Activated naive CD8-positive, alpha-beta T cell treated with anti-CD3 and anti-CD28 coated beads for 36 hours (primary cell): ENCODE results near the gene LMNA. TPM values are rescaled to one million over a fixed set of nuclear protein-coding genes. Genes with fewer than 3 reads are reported as not detected.

Experiments used
- DNase-seq: peaks from one replicate; pipeline ENCODE4 v3.0.0; 2021
- H3K27ac Mint-ChIP-seq: one replicate; pipeline ENCODE4 v1.8.0; 2022; ENCODE audit warnings: mild to moderate bottlenecking, moderate library complexity, mixed read lengths
- H3K27me3 Mint-ChIP-seq: one replicate; pipeline ENCODE4 v1.8.0; 2022; ENCODE audit warnings: mild to moderate bottlenecking, mixed read lengths
- H3K36me3 Mint-ChIP-seq: one replicate; pipeline ENCODE4 v1.8.0; 2021; ENCODE audit warnings: mild to moderate bottlenecking, mixed read lengths
- H3K4me1 Mint-ChIP-seq: one replicate; pipeline ENCODE4 v1.8.0; 2021; ENCODE audit warnings: mixed read lengths
- H3K4me3 Mint-ChIP-seq: one replicate; pipeline ENCODE4 v1.8.0; 2022; ENCODE audit warnings: mild to moderate bottlenecking, moderate library complexity, mixed read lengths
- H3K9me3 Mint-ChIP-seq: one replicate; pipeline ENCODE4 v1.8.0; 2022; ENCODE audit warnings: mixed read lengths
- total RNA-seq, 2 experiments: library from RNA; stranded (reverse); gene quantifications; one replicate each; pipeline ENCODE4 v1.2.3, GENCODE V29; 2021

LMNA gene
- total RNA-seq, 2 experiments from 2014 or later: 32.3 to 37.8 TPM

GRCh38 chr1:156077430-156077760 lies 37.1 kb upstream of the LMNA start:
- no peaks in the 10 kb centered on the region for H3K9me3 Mint-ChIP-seq
- H3K4me3 Mint-ChIP-seq: no peak overlapping the region
- H3K4me1 Mint-ChIP-seq: no peaks in the 10 kb centered on the region
- no peaks in the 10 kb centered on the region for H3K36me3 Mint-ChIP-seq
- peaks cover 5% of the 10 kb centered on the region for H3K27me3 Mint-ChIP-seq
- no peak for DNase-seq
- H3K27ac Mint-ChIP-seq: no peak overlapping the region

- no peaks in the 10 kb centered on the region for H3K36me3 Mint-ChIP-seq
- no peaks in the 10 kb centered on the region for H3K9me3 Mint-ChIP-seq
Observed at GRCh38 chr1:156078728-156079127, 35.8 kb upstream of the LMNA start.

GRCh38 chr1:156079762-156080161 lies 34.7 kb upstream of the LMNA start:
- peaks cover 2% of the 10 kb centered on the region for H3K4me1 Mint-ChIP-seq
- peaks cover 24% of the 10 kb centered on the region for H3K27me3 Mint-ChIP-seq
- DNase-seq: no peak
- H3K4me3 Mint-ChIP-seq: no peak overlapping the region
- H3K27ac Mint-ChIP-seq: no peak overlapping the region
- H3K9me3 Mint-ChIP-seq: no peaks in the 10 kb centered on the region
- H3K36me3 Mint-ChIP-seq: no peaks in the 10 kb centered on the region

More at GRCh38 chr1:156078728-156079127, 35.8 kb upstream of the LMNA start:
- Mint-ChIP-seq H3K27ac (no peak overlapping the region), H3K4me1 (peaks cover 2% of the 10 kb centered on the region), H3K27me3 (peaks cover 14% of the 10 kb centered on the region), H3K4me3 (no peak overlapping the region)
- DNase-seq: no peak

- Mint-ChIP-seq H3K27me3 (peaks cover 30% of the 10 kb centered on the region), H3K4me1 (peaks cover 2% of the 10 kb centered on the region), H3K36me3 (no peaks in the 10 kb centered on the region)
Observed at GRCh38 chr1:156080241-156080862, 34.2 kb upstream of the LMNA start.

GRCh38 chr1:156080863-156081179 lies 33.7 kb upstream of the LMNA start:
- H3K4me1 Mint-ChIP-seq: peaks cover 2% of the 10 kb centered on the region
- peak overlapping the region; percentile 9 for H3K4me3 Mint-ChIP-seq
- no peaks in the 10 kb centered on the region for H3K36me3 Mint-ChIP-seq
- DNase-seq: no peak
- H3K9me3 Mint-ChIP-seq: no peaks in the 10 kb centered on the region
- peaks cover 34% of the 10 kb centered on the region for H3K27me3 Mint-ChIP-seq
- H3K27ac Mint-ChIP-seq: no peak overlapping the region

More at GRCh38 chr1:156080241-156080862, 34.2 kb upstream of the LMNA start:
- no peak for DNase-seq
- H3K4me3 Mint-ChIP-seq: no peak overlapping the region
- H3K9me3 Mint-ChIP-seq: no peaks in the 10 kb centered on the region
- H3K27ac Mint-ChIP-seq: no peak overlapping the region

GRCh38 chr1:156081180-156081916 lies 33.2 kb upstream of the LMNA start:
- Mint-ChIP-seq H3K4me3 (peak overlapping the region; percentile 82), H3K36me3 (no peaks in the 10 kb centered on the region), H3K4me1 (peaks cover 2% of the 10 kb centered on the region), H3K27ac (no peak overlapping the region), H3K9me3 (no peaks in the 10 kb centered on the region), H3K27me3 (peaks cover 38% of the 10 kb centered on the region)
- no peak for DNase-seq

GRCh38 chr1:156081917-156082308 lies 32.6 kb upstream of the LMNA start:
- DNase-seq: no peak
- Mint-ChIP-seq H3K9me3 (no peaks in the 10 kb centered on the region), H3K36me3 (no peaks in the 10 kb centered on the region), H3K4me1 (peaks cover 2% of the 10 kb centered on the region), H3K27me3 (peaks cover 44% of the 10 kb centered on the region), H3K27ac (no peak overlapping the region), H3K4me3 (peak overlapping the region; percentile 82)

GRCh38 chr1:156082309-156083091 lies 32.0 kb upstream of the LMNA start, which contains the start of gene MEX3A:
MEX3A (minus strand) TSS chr1:156082465; CDS start chr1:156081998, 467 bp downstream.
- peaks cover 2% of the 10 kb centered on the region for H3K4me1 Mint-ChIP-seq
- no peaks in the 10 kb centered on the region for H3K36me3 Mint-ChIP-seq
- H3K9me3 Mint-ChIP-seq: no peaks in the 10 kb centered on the region
- peak; percentile 64 for DNase-seq
- no peak within 1 kb of the TSS for H3K27ac Mint-ChIP-seq
- H3K27me3 Mint-ChIP-seq: peaks cover 50% of the 10 kb centered on the region
- H3K4me3 Mint-ChIP-seq: peak within 1 kb of the TSS; percentile 82

GRCh38 chr1:156083800-156084790 lies 30.4 kb upstream of the LMNA start:
- no peaks in the 10 kb centered on the region for H3K9me3 Mint-ChIP-seq
- peaks cover 2% of the 10 kb centered on the region for H3K4me1 Mint-ChIP-seq
- H3K36me3 Mint-ChIP-seq: no peaks in the 10 kb centered on the region
- H3K4me3 Mint-ChIP-seq: no peak overlapping the region
- peaks cover 56% of the 10 kb centered on the region for H3K27me3 Mint-ChIP-seq
- DNase-seq: no peak
- no peak overlapping the region for H3K27ac Mint-ChIP-seq

- DNase-seq: no peak
- Mint-ChIP-seq H3K4me3 (no peak overlapping the region), H3K36me3 (no peaks in the 10 kb centered on the region), H3K4me1 (peaks cover 3% of the 10 kb centered on the region), H3K9me3 (no peaks in the 10 kb centered on the region), H3K27me3 (peaks cover 61% of the 10 kb centered on the region), H3K27ac (no peak overlapping the region)
Observed at GRCh38 chr1:156086256-156086662, 28.3 kb upstream of the LMNA start.

- Mint-ChIP-seq H3K27me3 (peaks cover 58% of the 10 kb centered on the region), H3K4me1 (peaks cover 1% of the 10 kb centered on the region), H3K9me3 (no peaks in the 10 kb centered on the region), H3K4me3 (no peak overlapping the region), H3K36me3 (no peaks in the 10 kb centered on the region), H3K27ac (no peak overlapping the region)
- DNase-seq: no peak
Observed at GRCh38 chr1:156089704-156090103, 24.8 kb upstream of the LMNA start.

GRCh38 chr1:156090138-156090839 lies 24.2 kb upstream of the LMNA start:
- H3K4me1 Mint-ChIP-seq: peaks cover 5% of the 10 kb centered on the region
- no peak overlapping the region for H3K27ac Mint-ChIP-seq
- no peak for DNase-seq
- H3K9me3 Mint-ChIP-seq: no peaks in the 10 kb centered on the region
- no peaks in the 10 kb centered on the region for H3K36me3 Mint-ChIP-seq
- peaks cover 53% of the 10 kb centered on the region for H3K27me3 Mint-ChIP-seq
- H3K4me3 Mint-ChIP-seq: no peak overlapping the region

GRCh38 chr1:156090840-156091188 lies 23.7 kb upstream of the LMNA start:
- H3K9me3 Mint-ChIP-seq: no peaks in the 10 kb centered on the region
- H3K4me3 Mint-ChIP-seq: no peak overlapping the region
- H3K4me1 Mint-ChIP-seq: peaks cover 10% of the 10 kb centered on the region
- peak; percentile 85 for DNase-seq
- H3K27me3 Mint-ChIP-seq: peaks cover 52% of the 10 kb centered on the region
- no peaks in the 10 kb centered on the region for H3K36me3 Mint-ChIP-seq
- no peak overlapping the region for H3K27ac Mint-ChIP-seq

GRCh38 chr1:156091610-156092009 lies 22.9 kb upstream of the LMNA start:
- no peak overlapping the region for H3K27ac Mint-ChIP-seq
- no peaks in the 10 kb centered on the region for H3K36me3 Mint-ChIP-seq
- H3K27me3 Mint-ChIP-seq: peaks cover 45% of the 10 kb centered on the region
- H3K9me3 Mint-ChIP-seq: no peaks in the 10 kb centered on the region
- DNase-seq: no peak
- H3K4me3 Mint-ChIP-seq: no peak overlapping the region
- peaks cover 18% of the 10 kb centered on the region for H3K4me1 Mint-ChIP-seq
